ENCODE measurements around the gene CTNNA3. TPM values are rescaled to one million over a fixed set of nuclear protein-coding genes. Genes with fewer than 3 reads are reported as not detected.
"Not testable (repeated sequence)": the region's sequence is repeated elsewhere in the genome, so short reads cannot be mapped to it uniquely, and the experiment has no call there.

CTNNA3 gene
- polyA plus RNA-seq, 12 donors: 5.5 to 25.4 (median 10.2) TPM; not detected in 1

DNA sequence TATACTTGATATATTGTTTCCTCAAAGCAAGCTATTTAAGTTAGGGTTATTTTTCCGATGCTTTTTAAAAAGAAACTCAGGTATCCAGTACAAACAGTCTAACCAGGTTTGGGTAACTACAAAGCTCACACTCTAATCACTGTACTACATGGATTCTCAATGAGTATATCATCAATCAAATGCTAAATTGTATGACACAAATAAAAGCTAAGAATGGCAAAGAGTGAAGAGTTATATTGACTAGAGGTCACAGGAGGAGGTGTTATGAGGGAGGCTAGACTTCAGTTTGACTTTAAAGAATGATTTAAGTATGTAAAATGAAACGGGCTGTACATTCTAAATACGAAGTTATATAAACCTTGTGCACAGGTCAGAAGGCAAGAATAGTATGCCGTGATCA, 178.0 kb downstream of the CTNNA3 start:
- DNase-seq: no peak

GRCh38 chr10:67506757-67507091, 189.3 kb downstream of the CTNNA3 start:
- no peak for DNase-seq

DNA sequence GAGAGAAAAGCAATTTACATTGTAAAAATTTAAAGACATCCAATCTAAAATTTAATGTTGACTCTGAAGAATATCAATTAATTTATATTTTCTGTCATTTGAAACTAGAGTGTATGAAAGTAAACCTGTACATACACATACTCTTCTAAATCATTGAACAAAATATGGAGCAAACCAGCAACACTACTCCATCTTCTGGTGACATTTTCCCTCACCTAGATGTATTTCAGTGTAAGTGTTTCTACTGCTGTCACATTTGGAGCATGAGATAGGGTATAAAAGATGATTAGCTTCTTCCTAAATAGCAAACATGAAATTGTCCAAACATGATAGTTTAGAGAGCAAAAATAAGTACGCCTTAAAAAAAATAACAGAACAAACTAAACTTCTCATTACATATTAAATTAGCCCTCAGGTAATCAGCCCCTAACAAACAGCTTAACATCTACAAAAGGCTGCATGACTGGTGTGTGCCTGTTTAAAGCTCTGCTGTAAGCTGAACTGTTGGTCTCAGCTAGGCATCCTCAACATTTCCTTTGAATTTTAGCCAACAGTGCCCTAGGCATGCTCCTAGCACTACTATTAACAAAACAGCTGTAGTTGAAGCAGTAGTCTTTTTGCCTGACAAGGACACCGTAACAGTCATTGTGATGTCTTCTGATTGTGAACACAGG, 189.8 kb downstream of the CTNNA3 start:
- no peak for DNase-seq

- DNase-seq: no peak
These were observed 203.5 kb downstream of the CTNNA3 start for GRCh38 chr10:67492317-67493019.

DNA sequence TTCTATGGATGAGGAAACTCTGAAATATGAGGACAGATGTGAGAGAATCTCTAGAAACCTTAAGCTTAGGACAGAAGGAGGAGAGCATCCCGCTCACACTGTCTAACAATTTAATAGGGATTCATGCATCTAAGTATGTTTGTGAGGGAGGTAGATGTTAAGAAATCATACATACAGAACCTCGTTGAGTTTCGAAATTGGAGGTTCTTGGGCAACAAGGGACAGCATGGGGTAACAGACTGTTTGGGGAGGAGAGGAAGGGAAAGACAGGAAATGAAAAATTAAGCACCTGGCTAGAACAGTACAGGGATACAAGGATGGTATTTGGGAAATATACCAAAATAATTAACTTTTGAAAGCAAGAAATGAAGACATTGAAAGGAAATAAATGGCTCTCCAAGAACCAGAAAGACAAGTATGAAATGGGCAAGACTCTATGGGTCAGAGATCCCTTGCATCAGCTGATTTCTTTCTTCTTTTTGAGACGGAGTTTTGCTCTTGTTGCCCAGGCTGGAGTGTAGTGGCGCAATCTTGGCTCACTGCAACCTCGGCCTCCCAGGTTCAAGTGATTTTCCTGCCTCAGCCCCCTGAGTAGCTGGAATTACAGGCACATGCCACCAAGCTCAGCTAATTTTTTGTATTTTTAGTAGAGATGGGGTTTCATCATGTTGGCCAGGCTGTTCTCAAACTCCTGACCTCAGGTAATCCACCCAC, 207.9 kb downstream of the CTNNA3 start:
- no peak for DNase-seq

GRCh38 chr10:67487199-67487598, 208.8 kb downstream of the CTNNA3 start:
- no peak for DNase-seq

DNA sequence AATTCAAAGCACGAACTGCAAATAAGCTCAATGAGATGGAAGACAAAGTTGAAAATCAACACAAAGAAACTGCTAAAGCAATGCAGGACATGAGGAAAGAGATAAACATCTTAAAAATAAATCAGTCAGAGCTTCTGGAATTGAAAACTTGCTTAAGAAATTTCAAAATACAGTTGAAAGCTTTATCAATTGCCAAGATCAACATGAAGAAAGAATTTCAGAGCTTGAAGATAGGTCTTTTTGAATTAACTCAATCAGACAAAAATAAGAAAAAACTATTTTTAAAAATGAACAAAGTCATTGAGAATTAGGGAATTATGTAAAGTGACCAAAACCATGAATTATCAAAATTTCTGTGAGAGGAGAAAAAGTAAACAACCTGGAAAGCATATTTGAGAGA, 218.1 kb downstream of the CTNNA3 start:
- DNase-seq: no peak

- no peak for DNase-seq
These were observed 219.8 kb downstream of the CTNNA3 start for GRCh38 chr10:67476201-67476600.

- DNase-seq: no peak
These were observed 222.0 kb downstream of the CTNNA3 start for GRCh38 chr10:67473850-67474633.

DNA sequence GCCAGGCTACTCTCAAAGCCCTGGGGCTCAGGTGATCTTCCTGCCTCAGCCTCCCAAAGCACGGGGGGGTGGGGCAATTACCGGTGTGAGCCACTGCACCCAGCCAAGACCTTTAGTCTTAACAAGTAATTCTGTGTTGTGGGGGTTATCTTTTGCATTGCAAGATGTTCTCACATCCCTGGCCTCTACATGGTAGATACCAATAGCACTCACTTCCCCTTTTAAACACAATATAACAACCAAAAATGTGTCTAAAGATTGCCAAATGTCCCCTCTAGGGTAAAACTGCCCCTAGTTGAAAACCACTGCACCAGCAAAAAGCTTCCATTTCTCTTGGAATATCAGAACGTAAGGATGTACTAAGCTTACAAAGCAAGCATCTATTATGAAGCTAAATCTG, 225.0 kb downstream of the CTNNA3 start:
- DNase-seq: no peak

DNA sequence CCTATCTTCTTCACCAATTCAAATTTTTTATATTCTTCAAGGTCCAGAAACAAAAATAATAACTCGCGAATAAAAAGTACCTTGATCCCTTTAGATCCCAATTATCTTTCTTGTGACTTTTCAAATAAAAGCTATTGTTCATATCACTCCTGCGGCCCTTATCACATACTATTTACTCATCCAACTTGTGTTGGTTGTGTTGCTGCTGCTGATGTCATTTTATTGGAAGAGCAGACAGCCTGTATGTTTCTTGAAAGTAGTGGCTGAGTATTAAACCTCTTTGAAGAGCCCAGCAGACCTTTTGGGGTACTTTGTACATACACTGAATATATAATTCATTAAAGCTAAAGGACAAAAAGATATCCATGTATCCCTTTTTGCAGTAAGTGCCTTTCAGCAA, 231.7 kb downstream of the CTNNA3 start:
- no peak for DNase-seq

GRCh38 chr10:67452892-67453291, 243.1 kb downstream of the CTNNA3 start:
- DNase-seq: no peak

DNA sequence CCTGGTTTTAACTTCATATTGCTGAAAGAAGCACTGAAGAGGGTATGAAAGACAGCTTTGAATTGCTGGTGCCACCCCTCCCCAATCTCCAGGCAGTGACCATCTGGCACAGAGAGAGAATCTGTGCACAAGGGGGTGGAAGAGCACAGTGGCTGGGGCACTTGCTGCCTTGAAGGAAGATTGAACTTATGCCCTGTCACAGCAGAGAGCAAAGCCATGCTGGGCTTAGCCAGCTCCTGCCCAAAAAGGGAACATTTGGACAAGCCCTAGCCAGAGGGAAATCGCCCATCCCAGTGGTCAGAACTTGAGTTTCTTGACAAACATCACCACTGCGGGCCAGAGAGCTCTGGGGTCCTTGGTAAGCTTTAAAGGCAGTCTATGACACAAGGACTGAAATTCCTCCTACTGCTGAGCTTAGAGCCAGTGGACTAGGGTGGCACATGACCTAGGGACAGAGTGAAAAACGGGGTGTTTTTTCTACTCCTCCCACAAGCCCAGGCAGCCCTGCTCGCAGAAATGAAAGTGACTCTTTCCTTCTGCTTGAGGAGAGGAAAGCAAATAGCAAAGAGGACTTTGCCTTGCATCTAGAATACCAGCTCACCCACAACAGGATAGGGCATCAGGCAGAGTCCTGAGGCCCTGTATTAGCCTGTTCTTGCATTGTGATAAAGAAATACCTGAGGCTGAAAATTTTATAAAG, 257.2 kb downstream of the CTNNA3 start:
- no peak for DNase-seq

- no peak for DNase-seq
These were observed 262.7 kb downstream of the CTNNA3 start for GRCh38 chr10:67433276-67433675.

GRCh38 chr10:67402620-67403019, 293.4 kb downstream of the CTNNA3 start:
- no peak for DNase-seq

GRCh38 chr10:67401711-67402110, 294.3 kb downstream of the CTNNA3 start:
- no peak for DNase-seq

DNA sequence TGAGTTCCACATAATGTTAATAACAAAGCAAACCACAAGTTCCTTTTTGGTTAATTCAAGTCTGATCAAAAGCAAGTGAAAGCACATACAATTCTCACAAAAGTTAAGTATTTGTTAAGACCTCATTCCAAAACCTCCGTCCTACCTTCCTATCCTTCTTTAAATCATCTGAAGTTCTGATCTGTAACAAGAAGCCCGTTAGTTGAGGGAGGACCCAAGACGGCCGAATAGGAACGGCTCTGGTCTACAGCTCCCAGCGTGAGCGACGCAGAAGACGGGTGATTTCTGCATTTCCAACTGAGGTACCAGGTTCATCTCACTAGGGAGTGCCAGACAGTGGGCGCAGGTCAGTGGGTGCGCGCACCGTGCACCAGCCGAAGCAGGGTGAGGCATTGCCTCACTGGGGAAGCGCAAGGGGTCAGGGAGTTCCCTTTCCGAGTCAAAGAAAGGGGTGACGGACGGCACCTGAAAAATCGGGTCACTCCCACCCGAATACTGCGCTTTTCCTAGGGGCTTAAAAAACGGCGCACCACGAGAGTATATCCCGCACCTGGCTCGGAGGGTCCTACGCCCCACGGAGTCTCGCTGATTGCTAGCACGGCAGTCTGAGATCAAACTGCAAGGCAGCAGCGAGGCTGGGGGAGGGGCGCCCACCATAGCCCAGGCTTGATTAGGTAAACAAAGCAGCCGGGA, 309.0 kb downstream of the CTNNA3 start:
- not testable (repeated sequence) for DNase-seq

- DNase-seq: no peak
These were observed 309.7 kb downstream of the CTNNA3 start for GRCh38 chr10:67386260-67386659.

GRCh38 chr10:67385566-67385965, 310.4 kb downstream of the CTNNA3 start:
- no peak for DNase-seq

- DNase-seq: no peak
These were observed 310.9 kb downstream of the CTNNA3 start for GRCh38 chr10:67385089-67385488.

Measured in muscle of arm (tissue), 12 donors.